SIG-M5 treated with dmso at 0.1 percent for 504 hours (cell line): ENCODE measurements around the gene LRRN2.

Source experiments
- DNase-seq: peaks from one replicate; lab custom pipeline; 2025; ENCODE audit not compliant: unreplicated experiment; lab: John Stamatoyannopoulos, UW

The LRRN2 gene

DNA sequence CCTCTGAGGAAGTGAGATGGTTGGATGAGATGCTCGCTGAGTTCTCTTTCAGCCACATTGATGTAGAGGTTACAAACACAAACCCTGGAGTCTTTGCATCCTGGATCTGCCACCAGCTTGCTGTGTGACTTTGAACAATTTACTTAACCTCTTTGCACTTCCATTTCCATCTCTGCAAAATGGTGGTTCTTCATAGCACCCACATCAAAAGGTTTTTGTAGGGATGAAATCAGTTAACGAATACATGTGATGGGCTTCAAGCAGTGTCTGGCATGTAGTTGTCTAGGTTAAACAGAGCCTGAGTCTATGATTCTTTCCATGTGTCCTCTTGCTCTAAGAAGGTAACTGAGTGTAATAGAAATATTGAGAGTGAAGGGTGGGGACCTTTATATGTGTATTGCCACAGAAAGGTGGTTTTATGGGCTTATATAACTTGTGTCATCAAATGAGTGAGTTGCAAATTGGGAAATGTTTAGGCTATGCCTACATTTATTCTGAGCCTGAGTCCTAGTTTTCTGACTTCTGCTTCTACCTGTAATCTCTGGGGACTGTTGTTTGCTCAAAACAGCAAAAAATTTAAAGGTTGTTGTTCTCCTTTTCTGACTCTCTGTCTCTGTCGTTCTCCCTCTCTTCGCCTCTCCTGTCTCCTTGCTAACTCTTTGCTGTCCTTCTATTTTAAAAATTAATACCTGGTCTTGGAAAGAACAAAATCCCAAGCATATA, 27.3 kb upstream of the LRRN2 start:
- no peak for DNase-seq

DNA sequence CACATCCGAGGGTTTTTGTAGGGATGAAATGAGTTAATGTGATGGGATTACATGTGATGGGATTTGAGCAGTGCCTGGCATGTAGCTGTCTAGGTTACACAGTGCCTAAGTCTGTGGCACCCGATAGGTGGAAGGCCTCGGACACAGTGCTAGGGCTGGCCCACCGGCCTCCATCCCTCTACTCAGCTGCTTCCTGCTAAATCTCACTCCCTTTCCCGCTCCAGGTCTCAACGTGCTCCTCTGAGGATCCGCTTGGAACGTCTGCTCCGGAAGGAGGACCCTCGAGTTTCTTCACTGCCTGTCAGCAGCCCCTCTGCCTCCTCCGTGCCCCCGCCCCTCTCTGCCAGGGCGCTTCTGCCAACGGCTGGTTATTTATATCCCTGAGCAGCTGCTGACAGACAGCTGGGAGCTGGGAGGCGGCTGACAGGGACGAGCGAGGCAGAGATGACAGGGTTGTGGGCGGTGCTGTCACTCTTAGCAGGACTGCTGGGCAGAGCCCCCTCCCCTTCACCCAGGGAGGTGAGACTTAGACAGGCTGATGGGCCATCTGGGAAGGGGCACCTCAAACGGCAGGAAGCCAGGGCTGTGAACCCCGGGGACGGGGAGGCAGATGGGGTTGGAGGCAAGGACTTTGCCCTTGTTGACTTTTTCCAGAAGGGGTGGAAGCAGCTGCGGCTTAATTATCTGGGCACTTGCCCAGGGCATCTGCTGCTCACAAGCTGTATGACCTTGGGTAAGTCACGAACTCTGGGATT, 26.6 kb upstream of the LRRN2 start:
- no peak for DNase-seq

DNA sequence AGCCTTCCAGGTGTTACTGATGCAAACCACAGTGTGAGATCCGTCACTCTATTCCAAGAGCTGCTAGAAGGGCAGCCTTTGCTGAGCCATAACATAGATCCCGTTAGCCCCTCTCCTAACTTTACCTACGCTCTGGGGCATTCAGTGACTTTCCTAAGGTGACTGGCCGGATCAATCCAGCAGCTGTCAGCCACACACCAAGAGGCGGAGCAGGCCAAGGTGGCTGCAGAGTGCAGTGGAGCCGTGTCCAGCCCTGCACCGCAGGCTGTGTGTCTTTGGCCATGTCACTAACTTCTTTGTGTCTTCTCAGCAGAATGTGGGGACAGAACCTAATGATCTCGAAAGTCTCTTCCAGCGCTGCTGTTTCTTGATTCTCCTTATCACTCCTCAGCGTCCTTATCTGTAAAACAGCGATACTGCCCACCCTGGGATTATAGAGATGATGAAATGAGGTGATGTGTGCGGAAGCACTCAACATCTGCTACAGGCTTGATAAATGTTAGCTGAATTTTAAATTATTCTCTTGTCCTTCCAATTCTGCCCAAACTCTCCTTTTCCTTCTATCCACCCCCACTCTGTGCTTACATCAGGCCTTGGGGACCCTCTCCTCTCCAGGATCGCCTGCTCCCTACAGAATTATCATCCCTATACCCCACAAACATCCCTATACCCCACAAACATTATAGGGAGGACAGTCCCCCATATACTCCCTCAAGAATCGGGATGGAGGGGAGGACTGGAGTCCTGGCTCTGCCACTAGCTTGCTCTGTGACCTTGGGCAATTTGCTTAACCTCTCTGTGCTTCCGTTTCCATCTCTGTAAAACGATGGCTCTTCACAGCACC, 25.8 kb upstream of the LRRN2 start:
- no peak for DNase-seq

DNA sequence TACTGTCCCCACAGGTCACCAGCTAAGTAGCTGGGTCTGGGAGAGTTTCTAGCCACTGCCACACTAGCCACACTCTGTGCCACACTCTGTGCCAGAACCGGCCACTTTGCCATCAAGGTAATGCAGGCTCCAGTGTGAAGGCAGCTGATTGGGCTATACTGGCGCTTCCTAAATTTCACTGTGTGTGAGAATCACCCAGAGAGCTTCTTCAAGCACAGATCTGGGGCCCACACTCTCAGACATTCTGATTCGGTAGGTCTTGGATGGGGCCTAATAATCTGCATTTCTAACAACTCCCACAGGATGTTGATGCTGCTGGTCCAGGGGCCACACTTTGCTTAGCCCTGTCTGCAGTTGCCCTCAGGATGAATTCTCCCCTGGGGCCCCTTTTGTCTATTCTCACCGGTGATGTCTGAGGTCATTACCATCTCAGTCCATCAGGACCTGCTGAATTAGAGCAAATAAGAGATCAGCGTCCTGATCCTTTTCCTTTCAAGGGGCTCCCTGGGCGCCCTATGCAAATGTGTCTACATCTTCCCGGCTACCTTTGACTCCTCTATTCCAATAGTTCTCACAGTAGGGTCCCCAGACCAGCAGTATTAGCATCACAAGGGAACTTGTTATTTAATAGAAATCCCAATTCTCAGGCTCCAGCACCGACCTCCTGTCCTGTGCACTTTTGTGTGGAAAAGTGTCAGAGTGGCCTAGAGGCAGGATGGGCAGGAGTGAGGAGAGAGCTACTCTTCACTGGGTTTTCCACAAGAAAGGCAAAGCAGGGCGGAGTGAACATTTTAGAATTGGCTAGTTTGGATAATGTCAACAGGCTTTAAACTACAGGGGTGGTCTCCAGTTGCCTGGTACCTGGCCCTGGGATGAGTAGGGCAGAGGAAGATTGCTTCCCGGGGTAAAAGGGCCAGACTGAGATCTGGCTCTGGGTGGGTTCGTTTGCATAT, 24.7 kb upstream of the LRRN2 start:
- DNase-seq, result no peak

DNA sequence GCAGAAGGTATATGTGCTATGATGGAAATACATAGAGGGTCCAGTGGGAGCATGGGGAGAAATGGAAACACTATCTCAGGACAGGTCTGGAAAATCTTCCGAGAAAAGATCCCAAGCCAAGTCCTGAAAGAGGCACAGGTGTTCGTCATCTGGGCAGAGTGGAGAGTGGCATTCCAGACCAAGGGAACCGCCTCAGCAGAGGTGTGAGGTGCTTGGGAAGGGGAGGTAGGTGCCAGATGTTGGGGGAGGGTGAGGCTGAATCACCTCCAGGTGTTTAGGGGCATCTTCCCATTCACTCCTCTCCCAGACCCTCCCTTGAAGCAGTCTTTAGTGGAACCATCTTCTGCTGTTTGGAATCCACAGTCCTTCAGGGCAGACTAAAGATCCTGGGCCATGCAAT, 23.5 kb upstream of the LRRN2 start:
- DNase-seq, result no peak

DNA sequence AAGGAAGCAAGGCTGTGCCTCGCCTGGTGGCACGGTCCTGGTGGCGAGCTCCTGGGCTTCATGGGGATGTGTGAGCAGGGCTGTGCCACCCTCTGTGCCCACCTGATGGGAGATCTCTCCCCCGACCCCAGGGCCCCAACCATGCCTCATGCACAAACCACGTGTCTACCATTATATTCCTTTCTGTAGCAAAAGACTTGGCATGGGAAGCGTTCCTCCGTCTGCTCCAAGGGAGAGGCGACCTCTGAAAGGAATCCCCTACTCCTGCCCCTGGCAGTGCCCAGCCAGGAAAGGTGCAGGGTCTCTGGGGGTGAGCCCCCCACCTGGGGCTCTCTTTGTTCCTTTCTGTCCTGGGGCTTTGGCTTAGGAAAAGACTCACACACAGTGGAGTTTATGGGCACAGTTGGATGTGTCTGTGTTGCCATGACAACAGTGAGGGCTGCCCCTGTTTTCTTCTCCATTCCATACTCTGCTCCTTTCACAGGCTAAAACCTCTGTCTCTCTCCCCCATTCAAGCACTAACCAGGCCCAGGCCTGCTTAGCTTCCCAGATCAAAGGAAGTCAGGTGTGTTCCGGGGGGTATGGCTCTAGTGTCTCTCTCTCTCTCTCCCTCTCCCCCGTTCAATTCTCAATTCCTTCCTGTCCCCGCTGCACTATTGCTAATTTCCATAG, 21.4 kb upstream of the LRRN2 start:
- DNase-seq, result no peak

DNA sequence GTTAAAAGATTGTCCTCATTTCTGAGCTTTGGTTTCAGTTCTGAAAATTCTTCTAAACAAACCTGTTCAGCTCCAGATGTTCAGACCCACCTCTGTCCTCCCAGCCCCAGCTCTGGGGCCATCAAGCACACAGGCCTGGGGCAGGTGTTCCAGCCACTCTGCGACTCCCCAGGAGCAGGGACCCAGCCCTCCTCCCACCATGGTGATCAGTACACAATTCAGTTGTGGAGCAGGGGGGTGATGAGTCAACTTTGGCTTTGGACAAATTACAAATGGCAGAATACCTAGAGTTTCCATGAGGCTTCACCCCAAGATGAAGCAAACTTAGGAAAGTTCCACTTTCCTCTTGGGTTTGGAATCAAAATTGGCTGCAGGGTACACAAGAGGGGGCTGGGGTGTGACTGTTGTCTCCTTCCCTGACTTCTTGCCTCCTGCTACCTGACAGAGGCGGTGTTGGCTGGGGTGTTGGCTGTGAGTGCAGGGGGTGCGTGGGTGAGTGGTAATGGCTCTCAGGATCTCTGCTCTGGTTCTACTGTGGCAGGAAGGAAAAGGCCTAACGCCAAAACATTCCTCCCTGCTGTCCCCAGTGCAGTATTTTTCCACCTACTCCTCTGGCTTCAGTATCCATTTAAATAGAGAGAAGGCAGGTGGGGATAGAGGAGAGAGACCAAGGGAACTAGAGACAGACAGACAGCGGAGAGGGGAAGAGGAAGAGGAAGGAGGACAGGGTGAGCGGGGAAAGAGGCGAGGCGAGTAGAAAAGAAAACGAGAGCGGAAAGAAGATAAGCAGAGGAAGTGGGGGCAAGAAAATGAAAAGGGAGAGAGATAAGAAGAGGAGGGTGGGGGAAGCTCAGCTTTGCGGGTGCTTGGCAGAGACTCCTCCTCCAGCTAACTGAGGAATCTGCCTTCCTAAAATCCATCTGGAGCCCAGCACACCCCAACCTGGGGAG, 20.6 kb upstream of the LRRN2 start:
- no peak for DNase-seq

DNA sequence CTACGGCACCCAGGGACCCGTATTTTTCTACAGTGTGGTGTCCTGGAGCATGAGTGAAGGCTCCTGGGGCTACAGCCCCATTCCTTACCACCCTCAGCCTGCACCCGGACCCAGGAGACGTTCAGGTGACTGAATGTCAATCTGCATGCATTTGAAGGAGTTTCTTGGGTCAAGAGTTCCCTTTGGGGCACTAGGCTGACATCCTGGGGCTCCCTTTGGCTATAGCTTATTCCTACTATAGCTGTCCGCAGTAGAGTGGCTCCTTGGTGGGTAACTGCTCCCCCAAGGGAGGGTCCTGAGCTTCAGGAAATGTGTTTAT, 19.9 kb upstream of the LRRN2 start:
- no peak for DNase-seq

DNA sequence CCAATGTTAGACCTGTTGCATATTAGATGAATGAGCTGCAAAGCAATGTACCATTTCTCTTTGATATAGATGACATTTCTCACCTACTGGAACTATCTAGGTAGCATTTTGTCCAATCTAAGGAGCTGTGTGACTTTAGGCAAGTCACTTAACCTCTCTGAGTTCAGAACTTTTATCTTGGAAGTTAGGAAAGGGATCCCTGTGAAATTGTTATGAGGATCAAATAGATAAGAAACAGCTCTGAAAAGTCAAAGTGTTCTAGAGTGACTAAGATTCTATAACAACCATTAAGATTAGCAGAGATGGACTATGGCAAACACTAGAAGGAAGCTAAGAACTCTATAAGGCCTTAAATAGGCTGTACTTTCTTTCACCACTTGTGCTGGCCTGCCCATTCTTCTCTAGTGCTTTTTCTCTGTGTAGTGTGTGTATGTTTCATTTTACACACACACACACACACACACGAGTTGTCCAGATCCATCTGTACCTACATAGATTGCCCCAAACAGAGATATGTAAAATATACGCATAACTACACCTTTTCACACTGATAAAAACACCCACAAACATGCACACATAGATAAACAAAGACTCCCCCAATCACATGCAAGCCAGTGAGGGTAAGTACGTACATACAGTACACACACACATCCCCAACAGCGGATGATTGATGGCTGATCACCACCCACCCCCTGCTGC, 19.4 kb upstream of the LRRN2 start:
- DNase-seq, result no peak

DNA sequence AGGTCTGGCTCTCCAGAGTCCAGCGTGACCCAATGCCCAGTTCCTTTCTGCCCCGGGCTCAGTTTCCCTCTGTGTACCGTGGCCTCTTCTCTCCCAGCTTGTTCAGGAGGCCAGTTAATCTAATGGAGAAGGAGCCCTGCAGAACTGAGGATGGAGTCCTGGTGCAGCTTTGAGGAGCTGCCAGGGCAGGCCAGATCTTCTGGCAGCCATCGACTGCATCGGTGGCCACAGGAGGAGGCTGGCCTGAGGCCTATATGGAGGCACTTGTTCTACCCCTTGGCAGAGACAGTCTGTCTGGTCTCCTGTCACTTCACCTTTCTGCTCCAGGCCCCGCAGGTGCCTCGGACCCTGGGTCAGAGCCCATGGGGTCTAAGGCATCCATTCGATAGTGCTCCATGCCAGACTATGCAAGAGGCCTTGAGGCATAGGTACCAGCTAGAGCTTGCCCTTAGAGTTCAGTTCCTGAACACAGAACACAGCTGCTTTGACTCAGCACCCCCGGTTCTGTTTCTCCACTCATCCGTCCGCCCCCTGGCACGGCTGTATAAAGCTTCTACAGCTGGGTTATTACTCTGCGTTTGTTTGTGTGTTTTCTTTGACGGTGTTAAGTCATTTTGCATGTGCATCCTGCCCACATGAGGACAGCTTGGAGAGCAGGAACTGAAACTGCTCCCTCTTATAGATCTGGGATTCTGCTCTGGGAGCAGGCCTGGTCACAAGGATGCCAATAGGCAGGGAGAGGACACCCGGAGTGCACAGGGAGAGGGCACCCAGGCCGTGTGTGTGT, 18.5 kb upstream of the LRRN2 start:
- DNase-seq, result no peak

DNA sequence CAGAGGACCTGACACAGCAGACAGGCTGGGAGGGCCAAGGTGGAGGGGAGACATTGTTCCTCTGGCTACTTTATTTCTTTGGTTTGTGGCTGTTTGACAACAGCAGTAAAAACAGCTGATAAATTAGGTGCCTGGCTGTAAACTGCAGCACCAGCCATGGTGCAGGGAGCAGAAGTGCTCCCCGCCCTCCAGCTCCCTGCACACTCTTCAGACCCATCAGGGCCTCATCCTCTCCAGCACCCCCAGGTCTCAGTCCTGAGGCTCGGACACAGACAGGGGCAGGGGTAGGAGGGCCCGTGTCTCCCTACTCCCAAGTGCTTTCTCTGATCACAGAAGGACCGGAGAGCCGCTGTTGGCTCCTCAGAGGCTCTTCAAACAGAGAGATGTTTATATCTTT, 17.7 kb upstream of the LRRN2 start:
- no peak for DNase-seq

DNA sequence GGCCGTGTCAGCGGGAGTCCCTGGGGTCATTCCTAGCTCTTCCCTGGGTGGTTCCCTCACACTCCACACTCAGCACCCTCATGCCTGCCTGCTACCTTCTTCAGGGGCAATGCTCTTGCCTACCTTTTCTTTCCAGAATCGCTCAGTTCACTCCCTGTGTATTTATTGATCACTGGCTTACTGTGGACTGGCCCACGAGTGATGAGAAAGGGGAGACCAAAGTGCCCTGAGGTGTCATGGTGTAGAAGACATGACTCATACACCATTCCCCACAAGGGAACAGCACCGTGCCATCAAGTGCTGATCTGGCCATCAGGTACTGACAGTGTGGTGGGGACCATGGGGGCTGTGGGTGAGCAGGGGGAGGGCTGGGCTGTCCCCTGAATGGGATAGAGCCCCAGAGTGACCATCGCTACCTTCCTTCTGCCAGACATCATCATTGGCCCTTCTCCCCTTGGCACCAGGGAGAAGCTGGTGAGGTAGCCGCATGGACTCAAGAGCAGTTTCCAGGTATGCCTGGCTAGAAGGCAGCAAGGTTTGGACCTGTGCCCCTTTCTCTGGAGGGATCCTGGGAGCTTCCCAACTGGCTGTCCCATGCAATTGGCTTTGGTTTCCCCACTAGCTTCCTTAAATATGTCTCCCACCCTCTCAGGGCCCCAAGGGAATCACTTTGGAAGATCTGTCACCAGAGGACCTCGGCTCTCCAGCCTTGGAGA, 17.2 kb upstream of the LRRN2 start:
- DNase-seq, result no peak

DNA sequence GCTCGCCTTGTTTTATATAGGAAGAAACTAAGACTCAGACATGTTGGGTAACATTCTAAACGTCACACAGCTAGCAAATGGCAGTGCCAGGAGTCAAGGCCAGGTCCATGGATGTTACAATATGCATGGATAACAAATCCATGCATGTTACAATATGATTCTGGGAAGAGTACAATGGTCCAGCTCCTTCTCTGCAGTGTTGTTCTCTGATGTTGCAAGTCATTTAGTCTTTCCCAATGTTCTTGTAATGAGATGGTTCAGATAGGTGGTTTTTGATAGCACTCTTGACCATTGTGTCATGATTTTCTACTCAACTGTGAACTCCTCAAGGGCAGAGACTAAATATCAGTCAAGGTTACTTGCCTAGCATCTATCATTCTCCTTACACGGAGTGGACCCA, 15.7 kb upstream of the LRRN2 start:
- no peak for DNase-seq

DNA sequence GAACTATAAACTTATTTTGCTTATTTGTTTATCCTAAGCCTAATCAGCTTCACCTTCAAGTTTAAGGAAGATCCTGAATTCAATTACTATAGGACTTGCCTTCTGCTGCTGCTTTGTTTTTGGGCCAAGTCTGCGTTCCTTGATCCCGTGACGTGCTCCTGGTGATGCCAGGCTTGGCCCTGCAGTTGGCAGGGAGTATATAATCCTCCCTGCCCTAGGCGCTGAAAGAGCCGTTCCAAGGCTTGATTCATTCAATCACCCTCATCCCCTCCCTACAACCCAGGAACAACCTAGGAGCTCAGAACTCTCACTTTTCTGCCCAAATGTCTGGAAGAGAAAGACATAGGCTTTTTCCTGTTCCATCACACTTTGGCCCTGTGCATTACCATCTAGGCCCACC, 12.4 kb upstream of the LRRN2 start:
- DNase-seq, result no peak

DNA sequence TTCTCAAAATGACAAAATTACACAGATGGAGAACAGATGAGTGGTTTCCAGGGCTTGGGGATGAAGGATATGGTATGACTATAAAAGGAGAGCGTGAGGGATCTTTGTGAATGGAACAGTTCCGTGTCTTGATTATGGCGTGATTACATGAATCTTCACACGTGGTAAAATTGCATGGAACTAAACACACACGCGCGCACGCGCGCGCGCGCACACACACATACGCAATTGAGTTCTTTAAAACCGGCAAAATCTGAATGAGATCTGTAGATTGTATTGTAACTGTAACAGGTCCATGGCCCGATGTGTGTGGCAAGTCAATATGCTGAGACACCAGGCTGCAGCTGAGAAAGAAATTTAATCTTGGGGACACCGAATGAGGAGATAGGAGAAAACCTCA, 11.1 kb upstream of the LRRN2 start:
- no peak for DNase-seq

DNA sequence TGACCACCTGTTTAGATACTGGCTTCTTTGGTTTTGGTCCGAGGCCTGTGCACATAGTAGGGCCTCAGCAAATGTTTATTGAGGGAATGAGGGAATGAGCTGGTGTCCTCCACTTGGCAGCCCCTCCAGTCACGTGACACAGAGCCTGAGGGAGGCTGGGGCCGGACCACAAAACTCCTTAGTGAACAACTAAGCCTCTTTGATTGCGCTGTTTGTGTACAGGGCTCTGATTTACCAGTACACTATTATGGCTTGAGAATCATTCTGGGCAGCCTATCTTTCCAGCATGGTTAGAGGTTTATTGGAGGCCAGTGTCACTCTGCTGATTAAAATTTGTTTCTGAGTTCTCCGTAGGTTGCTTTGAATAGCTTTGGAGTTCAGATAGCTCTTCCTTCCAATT, 10.2 kb upstream of the LRRN2 start:
- DNase-seq, result no peak

DNA sequence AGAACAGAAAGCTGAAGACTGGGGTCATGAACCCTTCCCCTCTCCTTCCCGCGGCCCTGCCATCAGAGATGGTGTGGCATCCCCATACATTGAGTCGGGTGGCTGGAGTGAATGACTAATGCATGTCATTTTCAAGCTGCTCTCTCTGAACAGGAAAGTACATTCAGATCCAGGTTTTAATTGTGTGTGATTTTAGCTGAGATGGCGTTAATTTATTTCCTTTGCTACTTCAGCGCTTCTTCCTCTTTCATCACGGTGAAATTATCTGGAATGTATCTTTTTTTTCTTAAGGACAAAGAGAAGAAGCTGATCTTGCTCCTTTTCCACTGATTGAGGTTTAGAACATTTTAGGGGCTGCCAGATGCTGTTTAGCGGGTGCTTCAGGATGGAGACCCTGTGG, 8.6 kb upstream of the LRRN2 start:
- no peak for DNase-seq
